Measurements from ENCODE around the gene INPP5A.

INPP5A gene

DNA sequence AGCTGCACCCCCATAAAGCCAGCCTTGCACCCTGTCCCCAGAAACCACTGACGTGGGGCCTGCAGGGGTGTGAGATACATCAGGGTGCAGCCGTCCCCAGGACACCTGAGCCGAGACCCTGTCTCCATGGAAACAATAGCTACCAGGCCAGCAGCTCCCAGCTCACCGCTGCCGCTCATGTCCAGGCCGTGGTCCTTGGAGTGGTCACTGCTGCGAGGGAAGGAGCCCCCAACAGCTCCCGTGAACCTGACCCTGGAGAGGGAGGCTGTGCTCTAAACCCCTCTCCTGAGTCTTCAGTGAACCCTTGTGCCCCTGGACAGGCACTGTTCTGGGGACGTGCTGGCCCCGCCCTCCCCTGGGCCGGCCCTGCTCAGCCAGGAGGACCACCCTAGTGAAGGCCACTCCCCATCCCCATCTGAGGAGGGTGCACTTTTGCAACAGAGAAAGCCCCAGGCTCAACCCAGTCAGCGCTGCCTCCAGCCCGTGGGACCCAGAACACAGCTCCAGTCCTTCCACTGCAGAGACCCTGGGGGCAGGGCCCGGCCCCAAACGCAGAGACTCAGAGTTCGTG lies 19.6 kb upstream of the INPP5A start:
- no peak for FAIRE-seq

DNA sequence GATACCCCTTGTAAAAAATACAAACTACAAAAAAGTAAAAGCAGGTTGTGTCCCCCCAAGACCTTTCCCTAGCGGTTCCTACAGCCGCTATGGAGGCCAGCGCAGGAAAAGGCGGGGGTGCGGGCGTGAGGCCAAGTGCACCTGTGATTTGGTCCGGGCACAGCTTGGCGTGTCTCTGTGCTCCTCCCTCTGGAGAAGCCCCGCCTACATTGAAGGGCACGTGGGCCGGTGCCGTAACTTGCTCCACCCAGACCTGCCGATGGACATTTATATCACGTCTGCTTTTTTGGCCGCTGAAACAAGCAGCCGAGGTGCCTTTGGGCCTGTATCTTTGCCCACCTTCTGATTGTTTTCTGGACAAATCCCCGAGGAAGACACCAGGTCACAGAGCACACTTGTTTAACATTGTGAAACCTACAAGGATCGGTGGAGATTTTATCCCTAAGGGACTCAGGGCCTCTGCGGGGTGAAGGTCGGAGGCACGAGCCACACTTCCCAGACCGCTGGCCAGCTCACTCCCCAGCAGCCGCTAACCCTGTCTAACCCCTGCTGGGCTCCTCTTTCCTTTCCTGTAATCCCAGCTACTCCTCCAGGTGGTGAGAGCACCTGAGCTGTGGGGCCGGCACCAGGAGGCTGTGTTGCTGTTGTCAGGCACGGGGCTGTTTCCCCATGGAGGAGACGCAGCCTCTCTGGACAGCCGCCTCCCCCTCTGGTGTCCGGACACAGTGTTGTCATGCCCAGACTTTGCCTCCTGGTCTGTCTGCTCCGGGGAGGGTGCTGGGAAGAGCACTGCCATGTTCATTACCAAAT lies 18.8 kb upstream of the INPP5A start:
- FAIRE-seq (no peak), DNase-seq (ENCODE audit: low spot score) (no peak)

More for the DNA sequence above, 19.6 kb upstream of the INPP5A start:
- DNase-seq (ENCODE audit: low spot score), result no peak

DNA sequence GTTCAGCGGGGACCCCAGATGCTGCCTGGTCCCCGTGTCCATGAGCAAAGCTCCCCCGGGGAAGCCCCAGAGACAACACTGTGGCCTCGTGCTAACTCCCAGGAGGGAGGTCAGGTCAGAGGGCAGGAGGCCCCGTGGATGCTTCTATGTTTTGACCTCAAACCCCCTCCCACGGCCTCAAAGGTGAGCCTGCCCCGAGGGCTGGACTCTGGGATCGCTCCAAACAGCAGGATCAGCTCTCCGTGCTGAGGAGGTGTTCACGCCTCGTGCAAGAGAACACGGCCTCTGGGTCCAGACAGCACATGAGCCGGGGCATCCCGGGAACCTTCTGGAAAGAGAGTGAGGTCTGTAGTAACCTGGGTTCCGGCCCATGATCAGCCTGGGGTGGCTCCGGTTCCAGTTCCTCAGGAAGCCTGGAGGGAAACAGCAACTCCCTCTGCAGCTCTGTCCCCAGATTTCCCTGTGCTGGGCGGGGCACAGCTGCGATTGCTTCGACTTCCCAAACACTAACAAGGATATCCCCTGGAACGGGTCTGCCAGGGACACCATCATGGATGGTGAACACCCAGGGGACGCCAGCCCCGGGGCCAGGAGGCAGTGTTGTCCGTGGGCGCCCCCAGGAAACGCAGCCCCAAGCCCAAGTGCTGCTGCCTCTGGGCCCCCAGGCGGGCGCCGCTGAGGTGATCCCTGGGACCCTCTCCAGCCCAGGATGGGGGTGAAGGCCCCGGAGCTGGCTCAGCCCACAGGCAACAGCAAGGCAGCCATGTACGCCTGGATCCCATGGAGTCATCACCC lies 18.0 kb upstream of the INPP5A start:
- no peak for DNase-seq (ENCODE audit: low spot score)
- no peak for FAIRE-seq

DNA sequence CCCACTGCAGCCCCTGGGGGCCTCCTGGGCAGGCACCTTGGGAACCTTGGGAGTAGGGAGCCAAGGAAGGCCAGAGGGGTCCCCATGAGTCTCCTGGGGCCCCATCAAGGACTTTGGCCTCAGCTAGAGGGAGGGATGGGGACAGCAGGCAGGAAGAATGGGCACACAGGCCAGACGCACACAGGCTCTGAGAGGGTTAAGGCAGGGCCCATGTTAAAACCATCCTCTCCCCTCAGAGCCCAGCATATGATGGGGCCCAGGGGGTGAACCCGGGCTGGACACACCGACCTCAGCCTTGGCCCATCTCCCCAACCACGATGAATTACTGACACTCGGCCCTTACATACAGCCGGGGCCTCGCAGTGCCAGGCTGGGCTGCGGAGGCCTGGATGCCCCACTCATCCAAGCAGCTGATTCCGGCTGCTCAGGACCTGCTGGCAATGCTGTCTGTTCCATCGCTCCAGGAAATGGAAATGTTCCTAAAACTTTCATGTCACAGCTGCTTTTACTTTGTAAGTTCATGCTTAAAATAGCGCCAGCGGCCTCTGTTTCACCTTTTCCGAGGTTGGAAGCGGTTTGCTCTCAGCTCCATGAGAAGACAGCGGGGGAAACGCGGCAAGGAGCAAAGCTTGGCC lies 17.3 kb upstream of the INPP5A start:
- FAIRE-seq (no peak), DNase-seq (ENCODE audit: low spot score) (no peak)

DNA sequence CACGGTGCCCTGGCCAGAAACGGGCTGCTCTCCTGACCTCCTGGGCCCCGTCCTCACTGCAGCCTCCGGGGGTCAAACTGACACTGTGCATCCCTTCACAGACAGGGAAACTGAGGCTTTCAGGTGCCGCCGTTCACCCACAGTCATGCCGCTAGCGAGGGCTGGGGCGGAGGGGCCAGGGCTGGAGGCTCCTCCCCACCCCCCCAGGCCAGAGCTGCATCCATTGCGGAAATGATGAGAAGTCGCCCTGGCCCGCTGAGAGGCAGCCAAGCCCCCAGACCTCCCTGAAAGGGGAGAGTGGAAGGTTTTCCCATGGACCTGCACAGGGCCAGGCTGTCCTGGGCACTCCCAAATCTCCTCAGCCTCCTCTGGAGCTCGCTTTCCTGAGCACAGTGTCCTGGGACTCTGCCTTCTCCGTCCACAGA lies 16.5 kb upstream of the INPP5A start:
- no peak for FAIRE-seq

DNA sequence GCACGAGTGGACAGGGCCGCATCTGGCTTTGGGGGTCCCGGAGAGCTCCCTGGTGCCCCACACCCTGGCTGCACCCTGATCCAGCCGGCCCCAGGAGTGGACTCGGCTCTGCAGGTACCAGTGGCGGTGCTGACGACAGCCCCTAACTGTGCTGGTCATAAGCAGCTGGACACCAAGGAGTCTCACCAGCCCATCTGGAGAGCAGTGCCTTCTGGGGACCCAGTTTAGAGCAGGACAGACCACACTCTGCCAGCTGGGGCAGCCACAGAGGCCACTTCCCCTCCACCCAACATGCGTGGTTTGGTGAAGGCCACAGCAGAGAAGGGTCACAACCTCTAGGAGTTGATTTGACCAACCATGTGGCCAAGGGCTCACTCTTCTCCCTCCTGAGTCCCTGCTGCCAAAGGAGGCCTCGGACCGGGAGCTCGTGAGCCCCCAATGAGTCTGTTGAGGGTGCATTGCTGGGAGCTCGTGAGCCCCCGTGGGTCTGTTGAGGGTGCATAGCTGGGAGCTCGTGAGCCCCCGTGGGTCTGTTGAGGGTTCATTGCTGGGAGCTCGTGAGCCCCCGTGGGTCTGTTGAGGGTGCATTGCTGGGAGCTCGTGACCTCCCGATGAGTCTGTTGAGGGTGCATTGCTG lies 16.0 kb upstream of the INPP5A start:
- DNase-seq (ENCODE audit: low spot score) (no peak), FAIRE-seq (no peak)

More for the DNA sequence above, 16.5 kb upstream of the INPP5A start:
- no peak for DNase-seq (ENCODE audit: low spot score)

DNA sequence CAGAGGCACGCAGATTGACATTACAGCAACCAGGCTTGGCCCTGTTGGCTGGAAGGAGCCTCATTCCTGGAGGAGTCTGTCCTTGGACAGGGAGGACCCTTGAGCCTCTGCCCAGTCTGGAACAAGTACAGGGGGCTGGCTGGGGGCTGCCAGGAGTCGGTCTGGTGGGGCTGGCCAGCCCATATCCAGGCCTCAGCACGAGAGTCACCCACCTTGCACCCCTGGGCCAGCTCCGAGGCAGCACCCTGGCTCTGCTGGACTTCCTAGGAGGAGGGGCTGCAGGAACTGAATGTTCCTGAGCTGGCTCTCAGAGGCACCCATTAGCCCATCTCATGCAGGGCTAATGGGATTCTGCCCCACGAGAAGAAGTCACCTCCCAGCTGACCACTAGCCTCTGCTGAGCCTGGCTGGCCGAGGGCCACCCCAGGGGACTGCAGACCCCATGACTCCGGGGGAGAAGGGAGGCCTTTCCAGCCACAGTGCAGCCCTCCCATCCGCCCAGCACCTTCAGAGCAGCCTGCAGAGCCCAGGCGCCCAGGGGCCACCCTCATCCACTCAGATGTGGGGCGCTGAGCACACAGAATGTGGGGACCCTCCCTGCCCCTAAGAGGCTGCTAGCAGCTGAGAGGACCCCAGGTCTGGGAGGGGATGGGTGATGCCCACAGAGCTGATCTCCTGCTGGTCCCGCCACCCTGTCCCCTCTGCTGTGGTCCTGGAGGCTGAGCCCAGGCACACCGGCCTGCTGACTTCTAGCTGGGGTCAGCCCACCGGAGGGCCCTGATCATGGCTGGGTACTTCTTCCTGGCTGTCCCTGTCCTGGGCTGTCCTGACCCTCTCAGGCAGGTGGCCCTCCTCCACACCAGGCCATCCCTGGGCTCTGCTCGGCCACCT lies 14.8 kb upstream of the INPP5A start:
- DNase-seq (ENCODE audit: low spot score) (no peak), FAIRE-seq (no peak)

DNA sequence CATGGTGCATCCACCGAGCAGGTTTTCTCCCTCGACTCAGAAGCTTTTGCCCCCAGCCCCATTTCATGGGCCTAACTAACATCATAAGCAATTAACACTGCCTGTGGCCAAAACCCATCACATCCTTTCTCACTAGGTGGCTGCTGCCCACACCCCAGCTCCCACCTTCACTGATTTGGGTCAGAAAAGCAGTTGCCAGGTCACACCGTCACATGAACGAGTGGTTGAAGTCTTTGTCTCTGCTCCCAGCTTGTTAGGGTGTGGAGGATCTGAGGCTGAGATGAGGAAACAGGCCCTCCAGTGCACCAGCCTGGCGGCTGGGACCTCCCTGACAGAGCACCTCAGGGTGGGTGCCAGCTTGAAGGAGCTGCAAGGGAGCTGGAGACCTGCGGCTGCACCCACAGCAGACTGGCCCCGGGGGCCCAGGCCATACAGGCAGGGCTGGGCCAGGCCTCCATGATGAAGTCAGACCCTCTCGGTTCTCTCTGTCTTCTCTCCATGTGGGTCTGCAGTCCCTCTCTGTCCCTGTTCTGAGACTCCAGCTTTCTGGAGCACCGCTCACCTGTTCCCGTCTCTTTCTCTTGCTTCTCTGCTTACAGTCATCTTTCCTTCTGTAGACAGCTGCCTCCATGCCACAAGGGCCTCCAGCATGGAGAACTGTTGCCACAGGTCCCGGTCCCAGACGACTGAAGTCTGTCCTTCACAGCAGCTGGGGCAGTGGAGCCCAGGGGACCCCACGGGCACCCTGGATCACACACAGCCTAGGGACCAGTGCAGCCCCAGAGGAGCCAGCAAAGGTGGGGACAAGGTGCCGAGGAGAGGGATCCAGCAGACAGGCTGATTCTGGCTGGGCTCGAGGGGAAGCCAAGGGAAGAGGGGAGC lies 13.8 kb upstream of the INPP5A start:
- no peak for FAIRE-seq
- no peak for DNase-seq (ENCODE audit: low spot score)

DNA sequence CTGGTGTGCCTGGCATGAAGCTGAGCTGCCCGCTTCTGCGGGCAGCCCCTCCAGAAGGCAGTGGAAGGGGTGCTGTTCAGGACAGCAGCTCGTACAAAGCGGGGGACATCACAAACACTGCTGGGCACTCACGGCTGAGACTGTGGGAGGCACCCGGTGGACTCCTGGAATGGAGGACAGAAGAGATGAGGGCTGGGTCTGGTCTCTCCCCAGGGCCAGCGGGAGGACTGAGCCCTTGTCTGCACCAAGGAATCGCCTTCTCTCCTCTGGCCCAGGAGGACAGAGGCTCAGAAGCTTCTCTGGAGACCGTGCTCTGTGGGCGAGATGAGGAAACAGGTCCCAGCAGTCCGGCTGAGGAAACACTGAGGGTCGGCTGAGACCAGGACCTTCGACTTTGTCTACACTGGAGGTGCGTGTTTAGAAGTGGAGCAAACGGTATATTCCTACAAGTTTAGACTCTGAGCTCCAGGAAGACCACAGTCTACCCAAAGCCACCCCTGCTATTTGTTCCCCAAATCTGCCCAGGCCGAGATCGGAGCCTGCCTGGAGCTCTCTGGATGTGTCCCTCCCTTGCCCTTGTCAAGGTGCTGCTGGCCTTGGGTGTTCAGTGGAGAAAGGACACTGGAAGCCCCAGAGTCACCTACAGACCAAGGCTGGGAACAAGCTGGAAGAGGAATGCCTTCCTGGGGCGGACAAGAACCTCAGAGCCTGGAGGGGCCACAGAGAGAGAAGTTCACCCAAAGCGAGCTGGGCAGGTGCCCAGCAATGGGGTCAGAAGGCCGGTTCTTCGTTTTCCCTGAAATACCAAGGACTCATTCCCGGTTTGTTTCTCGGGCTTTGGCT lies 12.9 kb upstream of the INPP5A start:
- DNase-seq (ENCODE audit: low spot score), result no peak
- FAIRE-seq, result no peak

DNA sequence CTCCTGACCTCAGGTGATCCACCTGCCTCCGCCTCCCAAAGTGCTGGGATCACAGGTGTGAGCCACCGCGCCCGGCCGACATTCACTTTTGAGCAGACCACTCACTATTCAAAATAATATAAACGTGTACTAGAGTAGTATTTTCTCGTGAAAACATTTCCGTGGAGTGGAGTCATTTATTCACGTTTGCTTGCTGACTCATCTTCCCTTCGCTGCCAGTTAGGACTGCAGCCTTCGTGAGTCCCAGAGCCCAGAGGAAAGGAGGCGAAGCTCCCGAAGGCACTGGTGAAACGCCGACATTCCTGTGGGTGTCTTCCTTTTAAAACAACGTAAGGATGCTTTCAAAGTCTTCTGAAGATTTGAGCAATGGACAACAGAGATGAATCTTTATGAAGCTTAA lies 10.9 kb upstream of the INPP5A start:
- DNase-seq (ENCODE audit: low spot score), result no peak
- FAIRE-seq, result no peak

DNA sequence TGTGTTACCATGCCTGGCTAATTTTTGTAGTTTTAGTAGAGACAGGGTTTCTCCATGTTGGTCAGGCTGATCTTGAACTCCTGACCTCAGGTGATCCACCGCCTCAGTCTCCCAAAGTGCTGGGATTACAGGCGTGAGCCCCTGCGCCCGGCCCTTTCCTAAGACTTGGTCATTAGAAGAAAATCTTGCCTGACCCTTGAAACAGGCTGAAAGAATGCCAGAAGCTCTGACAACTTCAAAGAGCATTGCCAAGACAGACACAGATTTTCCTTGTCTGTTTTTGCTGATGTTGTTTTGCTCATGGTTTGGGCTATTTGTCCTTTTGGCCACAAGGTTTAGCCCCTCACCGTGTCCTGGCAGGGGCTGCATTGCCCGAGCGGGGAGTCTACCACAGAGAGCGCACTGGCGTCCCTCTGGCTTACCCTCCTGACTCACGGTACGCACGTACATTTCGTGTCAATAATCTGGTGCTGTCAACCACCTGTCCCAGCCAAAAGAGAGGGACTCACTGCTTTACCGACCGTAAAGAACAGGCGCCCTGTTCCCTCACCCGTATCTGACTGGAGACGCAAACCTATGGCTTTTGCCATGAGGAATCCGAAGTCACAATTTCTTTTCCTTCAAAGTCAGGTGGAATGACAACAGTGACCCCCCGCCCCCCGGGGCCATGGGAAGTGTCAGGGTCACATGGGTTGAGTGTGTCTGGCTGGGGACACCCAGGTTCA lies 10.1 kb upstream of the INPP5A start:
- FAIRE-seq (no peak), DNase-seq (ENCODE audit: low spot score) (no peak)

DNA sequence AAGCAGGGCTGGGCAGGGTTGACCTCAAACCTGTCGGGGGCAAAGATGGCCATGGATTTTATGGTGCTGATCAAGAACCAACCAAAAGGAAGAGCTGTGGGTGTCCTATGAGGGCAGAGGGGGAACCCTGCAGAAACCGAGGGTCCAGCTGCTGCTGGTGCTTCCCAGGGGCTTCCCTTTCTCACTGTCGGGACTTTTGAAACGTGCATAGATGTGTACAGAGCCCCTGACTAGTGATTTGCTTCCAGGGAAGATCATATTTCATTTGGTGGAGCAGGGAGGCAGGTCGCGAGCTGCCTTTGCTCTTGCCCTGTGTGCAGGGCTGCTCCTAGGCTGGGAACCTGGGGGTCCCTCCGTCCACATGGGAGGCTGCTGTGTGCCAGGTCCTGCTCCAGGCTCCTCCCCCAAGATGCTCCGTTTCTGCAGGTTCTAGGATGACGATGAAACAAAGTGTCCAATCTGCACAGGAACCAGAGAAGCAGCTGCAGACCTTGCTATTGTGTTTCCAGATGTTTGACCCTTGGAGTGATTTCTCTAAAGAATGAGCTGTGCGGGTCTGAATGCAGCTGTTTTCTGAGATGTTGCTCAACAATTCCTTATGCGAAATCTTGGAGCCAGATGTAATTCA lies 9.4 kb upstream of the INPP5A start:
- no peak for FAIRE-seq
- DNase-seq (ENCODE audit: low spot score), result no peak

DNA sequence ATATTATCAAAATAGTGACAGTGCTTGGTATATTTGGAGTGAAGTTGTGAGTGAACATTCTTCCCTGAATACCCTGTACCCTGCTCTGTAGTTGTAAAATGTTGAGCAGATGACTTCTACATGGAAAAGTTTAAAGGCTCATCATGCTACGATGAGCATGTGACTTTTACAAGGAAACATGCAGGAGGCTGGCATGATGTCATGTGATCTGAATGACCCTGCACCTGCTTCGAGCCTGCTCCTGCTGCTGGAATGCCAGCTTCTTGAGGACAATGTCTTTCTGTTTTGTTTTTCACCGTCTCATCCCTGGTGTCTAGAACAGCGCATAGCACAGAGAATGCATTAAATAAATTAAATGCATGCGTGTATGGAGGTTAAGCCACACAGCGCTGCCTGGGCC lies 5.4 kb upstream of the INPP5A start:
- DNase-seq (ENCODE audit: low spot score) (no peak), FAIRE-seq (no peak)

DNA sequence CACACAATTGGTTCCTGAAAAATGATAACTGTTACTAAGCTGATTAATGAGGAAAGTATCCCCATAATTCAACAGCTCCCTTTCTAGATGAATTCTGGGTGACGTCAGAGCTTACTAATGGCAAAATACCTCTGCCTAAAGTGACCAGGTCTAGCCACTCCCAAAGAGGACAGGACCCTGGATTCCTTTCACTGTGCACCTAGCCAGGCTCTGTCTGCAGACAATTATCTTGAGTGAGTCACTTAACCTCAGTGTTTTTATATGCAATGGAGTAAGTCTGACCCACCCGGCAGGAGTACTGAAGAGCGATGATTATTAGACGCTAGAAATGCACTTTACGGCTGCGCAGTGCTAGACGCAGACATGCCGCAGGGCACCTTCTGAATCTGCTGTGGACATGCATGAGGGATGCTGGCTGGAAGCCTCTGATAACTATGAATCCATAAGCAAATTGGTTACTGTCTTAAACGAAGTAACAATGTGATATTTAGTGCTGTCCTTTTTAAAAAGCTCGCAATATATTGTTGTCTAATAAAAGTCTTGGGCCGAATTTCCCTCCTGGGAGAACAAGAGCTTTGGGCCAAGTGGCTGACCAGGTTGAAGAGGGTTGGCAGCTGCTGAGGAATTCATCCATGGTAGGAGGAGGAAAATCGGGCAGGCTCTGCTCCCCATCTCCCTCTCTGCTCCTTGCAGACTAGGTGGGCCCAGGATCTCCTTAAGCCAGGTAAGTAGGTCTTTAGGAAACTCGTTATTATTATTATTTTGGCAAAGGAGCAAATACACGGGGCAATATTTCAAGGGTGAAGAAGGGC lies 4.6 kb upstream of the INPP5A start:
- DNase-seq (ENCODE audit: low spot score) (peak; percentile 74), FAIRE-seq (no peak)

DNA sequence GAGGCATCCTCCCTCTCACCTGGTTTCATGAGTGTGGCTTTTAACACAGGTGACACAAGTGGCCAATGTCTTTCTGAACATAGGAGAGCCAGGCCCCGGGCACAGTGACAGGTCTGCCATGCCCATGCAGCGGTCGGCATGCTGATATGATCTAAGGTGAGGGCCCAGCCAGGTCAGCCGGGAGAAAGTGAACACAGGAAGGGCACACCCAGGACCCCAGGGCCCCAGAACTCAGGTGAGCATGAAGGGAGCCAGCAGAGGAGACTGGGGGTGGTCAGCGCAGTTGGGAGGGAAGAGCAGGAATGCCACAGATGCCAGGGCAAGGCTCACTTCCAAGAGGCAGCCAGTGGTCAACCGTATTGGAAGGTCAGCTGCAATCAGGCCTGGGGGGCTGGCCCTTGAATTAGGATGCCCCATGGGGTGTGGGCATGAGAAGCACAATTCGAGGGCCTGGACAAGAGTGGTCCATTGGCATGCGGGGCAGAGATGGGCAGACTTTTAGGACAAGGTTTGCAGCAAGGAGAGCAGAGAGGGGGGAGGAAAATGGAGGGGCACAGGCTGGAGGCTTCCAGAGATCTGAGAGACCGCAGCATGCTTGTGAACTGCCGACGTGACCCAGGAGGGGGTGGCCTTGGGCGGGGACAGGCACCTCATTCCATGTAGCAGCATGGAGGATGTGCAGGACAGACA lies 3.9 kb upstream of the INPP5A start:
- no peak for FAIRE-seq
- DNase-seq (ENCODE audit: low spot score), result no peak
